H9 (cell line): Measurements from ENCODE around the gene CLCN2. TPM values are rescaled to one million over a fixed set of nuclear protein-coding genes. Genes with fewer than 3 reads are reported as not detected.

Experiments used
- DNase-seq: peaks from one replicate; pipeline ENCODE4 v3.0.0-alpha.2; 2017
- H2AFZ ChIP-seq: one replicate; pipeline ENCODE4 v1.6.1; 2013; ENCODE audit warnings: mild to moderate bottlenecking, low read length, control low read depth, moderate library complexity
- H2AK5ac ChIP-seq: 2 replicates; pipeline ENCODE4 v1.6.1; 2013; ENCODE audit warnings: low read length, control low read depth, mixed read lengths; ENCODE audit not compliant: insufficient read length
- H2BK120ac ChIP-seq: one replicate; pipeline ENCODE4 v1.6.1; 2013; ENCODE audit warnings: low read depth, mild to moderate bottlenecking, low read length, control low read depth, inconsistent platforms; ENCODE audit not compliant: poor library complexity, severe bottlenecking
- H2BK12ac ChIP-seq: 2 replicates; pipeline ENCODE4 v1.6.1; 2013; ENCODE audit warnings: low read length, control low read depth, mixed read lengths, low read depth; ENCODE audit not compliant: insufficient read length
- H2BK15ac ChIP-seq: 2 replicates; pipeline ENCODE4 v1.6.1; 2013; ENCODE audit warnings: low read depth, low read length, control low read depth
- H2BK20ac ChIP-seq: one replicate; pipeline ENCODE4 v1.6.1; 2013; ENCODE audit warnings: low read depth, mild to moderate bottlenecking, low read length, control low read depth, inconsistent platforms; ENCODE audit not compliant: poor library complexity, severe bottlenecking
- H2BK5ac ChIP-seq: 2 replicates; pipeline ENCODE4 v1.6.1; 2013; ENCODE audit warnings: low read length, control low read depth, mixed read lengths; ENCODE audit not compliant: insufficient read length
- H3K14ac ChIP-seq: 2 replicates; pipeline ENCODE4 v1.6.1; 2013; ENCODE audit warnings: low read length, control low read depth; ENCODE audit not compliant: insufficient read depth
- H3K18ac ChIP-seq: 2 replicates; pipeline ENCODE4 v1.6.1; 2013; ENCODE audit warnings: low read depth, mild to moderate bottlenecking, mixed read lengths, low read length, control low read depth; ENCODE audit not compliant: insufficient read length
- H3K23ac ChIP-seq: 2 replicates; pipeline ENCODE4 v1.6.1; 2013; ENCODE audit warnings: low read length, control low read depth, mixed read lengths, low read depth; ENCODE audit not compliant: insufficient read length
- H3K23me2 ChIP-seq: 2 replicates; pipeline ENCODE4 v1.6.1; 2013; ENCODE audit warnings: low read depth, mild to moderate bottlenecking, mixed read lengths, low read length, control low read depth; ENCODE audit not compliant: insufficient read length, poor library complexity, severe bottlenecking
- H3K27ac ChIP-seq: 2 replicates; pipeline ENCODE4 v1.5.1; 2013; ENCODE audit warnings: low read length, control low read depth, mixed read lengths, low read depth; ENCODE audit not compliant: insufficient read length
- H3K27me3 ChIP-seq: 2 replicates; pipeline ENCODE4 v1.6.1; 2013; ENCODE audit warnings: low read length, control low read depth, inconsistent platforms; ENCODE audit not compliant: insufficient read depth
- H3K4ac ChIP-seq: 2 replicates; pipeline ENCODE4 v1.6.1; 2013; ENCODE audit warnings: low read depth, mild to moderate bottlenecking, control low read depth, inconsistent platforms, low read length, moderate library complexity
- H3K4me1 ChIP-seq: 2 replicates; pipeline ENCODE4 v1.6.1; 2013; ENCODE audit warnings: low read length, control low read depth, inconsistent platforms; ENCODE audit not compliant: insufficient read depth
- H3K4me2 ChIP-seq: 2 replicates; pipeline ENCODE4 v1.6.1; 2013; ENCODE audit warnings: low read length, control low read depth, mixed read lengths; ENCODE audit not compliant: insufficient read length, insufficient read depth
- H3K56ac ChIP-seq: 2 replicates; pipeline ENCODE4 v1.6.1; 2013; ENCODE audit warnings: low read depth, mild to moderate bottlenecking, mixed read lengths, low read length, control low read depth; ENCODE audit not compliant: insufficient read length
- H3K79me1 ChIP-seq: 2 replicates; pipeline ENCODE4 v1.6.1; 2013; ENCODE audit warnings: low read depth, mild to moderate bottlenecking, moderate library complexity, low read length, control low read depth, inconsistent platforms; ENCODE audit not compliant: insufficient read depth, poor library complexity, severe bottlenecking
- H3K79me2 ChIP-seq: 2 replicates; pipeline ENCODE4 v1.6.1; 2013; ENCODE audit warnings: low read length, control low read depth, inconsistent platforms; ENCODE audit not compliant: insufficient read depth
- H3K9ac ChIP-seq: 2 replicates; pipeline ENCODE4 v1.6.1; 2013; ENCODE audit warnings: low read length, control low read depth, mixed read lengths; ENCODE audit not compliant: insufficient read length; ENCODE audit errors: extremely low read depth
- H3K9me3 ChIP-seq: one replicate; pipeline ENCODE4 v1.6.1; 2013; ENCODE audit warnings: low read depth, low read length, inconsistent platforms; ENCODE audit not compliant: control insufficient read depth
- H3T11ph ChIP-seq: one replicate; pipeline ENCODE4 v1.6.1; 2013; ENCODE audit warnings: mild to moderate bottlenecking, low read length, control low read depth, inconsistent platforms
- H4K20me1 ChIP-seq: one replicate; pipeline ENCODE4 v1.6.1; 2013; ENCODE audit not compliant: control insufficient read depth, insufficient read length, insufficient read depth
- H4K5ac ChIP-seq: 2 replicates; pipeline ENCODE4 v1.6.1; 2013; ENCODE audit warnings: low read depth, mild to moderate bottlenecking, mixed read lengths, low read length, control low read depth; ENCODE audit not compliant: insufficient read length
- H4K8ac ChIP-seq: replicated peaks from 2 replicates; pipeline ENCODE4 v1.6.1; 2013; ENCODE audit warnings: low read length, control low read depth, mixed read lengths, low read depth; ENCODE audit not compliant: insufficient read length
- H4K91ac ChIP-seq: 2 replicates; pipeline ENCODE4 v1.6.1; 2013; ENCODE audit warnings: low read depth, mild to moderate bottlenecking, moderate library complexity, mixed read lengths, low read length, control low read depth; ENCODE audit not compliant: insufficient read length
- H3K27ac Mint-ChIP-seq, 3 experiments: 2 replicates in 2 of 3; 3 replicates in 1 of 3; pipeline ENCODE4 v1.8.0; 2020 to 2021; ENCODE audit warnings: mixed read lengths in 3 of 3, mild to moderate bottlenecking in 1 of 3, moderate library complexity in 1 of 3
- H3K27me3 Mint-ChIP-seq: 2 replicates; pipeline ENCODE4 v1.8.0; 2021; ENCODE audit warnings: low read depth, mild to moderate bottlenecking, moderate library complexity, mixed read lengths
- H3K36me3 Mint-ChIP-seq, 3 experiments: 2 replicates in 2 of 3; 3 replicates in 1 of 3; pipeline ENCODE4 v1.8.0; 2020 to 2021; ENCODE audit warnings: low read depth in 3 of 3, mixed read lengths in 3 of 3; ENCODE audit not compliant: insufficient read depth in 1 of 3
- H3K4me1 Mint-ChIP-seq, 2 experiments: 2 replicates each; pipeline ENCODE4 v1.8.0; 2020; ENCODE audit warnings: mixed read lengths in 2 of 2
- H3K4me3 Mint-ChIP-seq, 2 experiments: 2 replicates in 1 of 2; 3 replicates in 1 of 2; pipeline ENCODE4 v1.8.0; 2020 to 2021; ENCODE audit warnings: mild to moderate bottlenecking in 2 of 2, mixed read lengths in 2 of 2, moderate library complexity in 1 of 2
- H3K9me3 Mint-ChIP-seq, 2 experiments: 2 replicates in 1 of 2; 3 replicates in 1 of 2; pipeline ENCODE4 v1.8.0; 2020; ENCODE audit warnings: mild to moderate bottlenecking in 2 of 2, mixed read lengths in 2 of 2, moderate library complexity in 1 of 2
- CTCF ChIP-seq: fragments of 200-600 bp; sonication (generic); conservative IDR thresholded peaks from 3 replicates; pipeline ENCODE4 v1.8.0; 2021; ENCODE audit warnings: antibody characterized with exemption, mild to moderate bottlenecking
- WGBS: extraction: QIAGEN DNeasy Blood & Tissue Kit; methylation state at CpG from one replicate; pipeline ENCODE4 v1.1.7; 2013; ENCODE audit warnings: missing lambda C conversion rate, low lambda C conversion rate, mixed read lengths; ENCODE audit not compliant: insufficient read length; ENCODE audit errors: extremely low coverage; 5-methylcytosine and 5-hydroxymethylcytosine counted together
- total RNA-seq: library from RNA; stranded (reverse); gene quantifications from 2 replicates; pipeline ENCODE4 v1.2.1, GENCODE V29; 2021

CLCN2 gene
- total RNA-seq, 1 experiment from 2014 or later: 17.2 TPM

- Histone ChIP-seq H4K5ac (no peak overlapping the region), H3K56ac (no peak overlapping the region), H2AK5ac (no peak overlapping the region), H3K4me1 (no peaks in the 10 kb centered on the region), H4K91ac (no peak overlapping the region), H2BK20ac (no peak overlapping the region), H3K79me1 (no peaks in the 10 kb centered on the region), H3K9me3 (no peaks in the 10 kb centered on the region), H2BK12ac (no peak overlapping the region), H3K4me2 (no peak overlapping the region), H3K14ac (no peak overlapping the region), H3K23me2 (no peaks in the 10 kb centered on the region), H3K23ac (no peak overlapping the region), H3K27me3 (no peaks in the 10 kb centered on the region), H2BK5ac (no peak overlapping the region), H3K18ac (no peak overlapping the region), H3T11ph (no peak overlapping the region), H4K8ac (no peak overlapping the region), H3K27ac (no peak overlapping the region), H3K4ac (no peak overlapping the region), H4K20me1 (no peaks in the 10 kb centered on the region), H3K9ac (no peak overlapping the region), H2BK15ac (no peak overlapping the region), H3K79me2 (no peaks in the 10 kb centered on the region), H2AFZ (no peak overlapping the region), H2BK120ac (no peak overlapping the region)
- WGBS: no CpG with 5 or more reads among the region's 13 CpGs
- Mint-ChIP-seq H3K27ac (peak overlapping the region in 1 of 3 experiments; percentile 84; a peak in 3 of 7 replicates), H3K4me1 (no peaks in the 10 kb centered on the region), H3K4me3 (no peak overlapping the region; a peak in 1 of 5 replicates), H3K36me3 (peaks cover 92 to 99% (median 98%) of the 10 kb centered on the region in 3 experiments), H3K9me3 (no peaks in the 10 kb centered on the region), H3K27me3 (no peaks in the 10 kb centered on the region; the same call in none of the 2 replicates)
- TF ChIP-seq CTCF: no peak
- DNase-seq: no peak
Observed at GRCh38 chr3:184325269-184325668, 36.1 kb downstream of the CLCN2 start.
